HG02852 (cell line): ENCODE data around the gene KATNB1.
"Not testable (repeated sequence)": the region's sequence is repeated elsewhere in the genome, so short reads cannot be mapped to it uniquely, and the experiment has no call there.

Source experiments
- ATAC-seq: cut with Tn5 transposase; IDR thresholded peaks from one replicate; pipeline ENCODE4 v1.9.1; 2021; ENCODE audit warnings: mild to moderate bottlenecking, moderate library complexity; ENCODE audit not compliant: unreplicated experiment

Gene KATNB1

DNA sequence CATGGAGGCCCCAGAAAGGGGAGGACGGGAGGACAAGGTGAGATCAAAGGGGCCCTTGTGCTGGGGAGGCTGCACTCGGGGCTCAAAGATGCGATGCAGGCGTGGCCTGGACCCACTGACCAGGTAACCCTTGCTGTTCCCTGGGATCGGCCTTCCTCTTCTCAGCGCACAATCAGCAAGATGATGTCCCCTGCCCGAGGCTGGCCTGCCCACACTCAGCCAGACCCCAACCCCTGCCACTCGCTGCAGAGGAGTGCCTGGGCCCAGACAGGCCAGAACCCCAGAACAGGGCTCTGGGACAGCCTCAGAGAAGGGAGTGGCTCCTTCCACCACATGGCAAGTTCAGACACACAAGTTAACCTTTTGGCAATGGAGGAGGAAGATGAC, 51.9 kb downstream of the KATNB1 start:
- no peak for ATAC-seq

DNA sequence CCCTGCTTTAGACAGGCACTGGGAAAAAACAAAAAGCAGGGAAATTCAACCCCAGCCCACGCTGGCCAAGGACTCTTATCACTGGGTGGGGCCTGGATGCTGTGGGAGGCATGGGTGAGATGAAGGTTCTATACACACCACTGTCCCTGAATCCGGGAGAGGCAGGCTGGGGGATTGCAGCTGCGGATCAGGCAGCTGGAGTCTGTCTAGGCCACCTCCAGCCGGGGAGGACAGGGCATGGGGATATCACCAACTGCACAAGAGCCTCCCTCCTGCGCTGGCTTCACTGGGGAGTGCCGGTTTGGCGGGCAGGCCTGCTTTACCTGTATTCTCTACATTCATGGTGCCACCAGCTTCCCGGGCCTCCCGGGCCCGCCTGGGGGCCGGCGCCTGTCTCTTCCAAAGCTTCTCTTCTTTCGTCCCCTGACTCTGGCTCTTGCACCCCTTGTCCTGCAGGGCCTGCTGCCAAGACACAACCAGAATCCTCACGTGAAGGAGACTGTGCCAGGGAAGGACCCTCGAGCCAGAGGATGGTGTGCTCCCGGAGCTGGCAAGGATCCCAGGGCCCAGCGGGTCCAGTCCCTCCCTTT, 52.8 kb downstream of the KATNB1 start:
- ATAC-seq, result no peak

DNA sequence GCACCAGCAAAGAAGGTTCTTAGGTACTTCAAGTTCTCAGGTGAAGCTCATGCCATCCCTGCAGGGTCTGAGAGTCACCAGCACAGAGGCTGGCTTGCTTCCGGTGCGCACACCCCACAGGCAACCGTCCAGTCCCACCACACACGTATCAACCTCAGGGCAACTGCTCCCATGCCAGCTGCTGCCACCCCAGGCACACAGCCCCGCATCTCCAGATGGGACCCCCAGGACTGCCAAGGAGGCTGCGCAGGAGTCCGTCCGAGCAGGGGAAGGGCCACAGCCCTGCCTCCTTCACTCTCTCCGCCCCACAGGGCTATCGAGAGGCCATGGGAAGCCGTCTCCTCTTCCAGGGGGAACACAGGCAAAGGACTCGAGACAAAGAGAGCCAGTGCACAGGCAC, 53.4 kb downstream of the KATNB1 start:
- ATAC-seq, result no peak

DNA sequence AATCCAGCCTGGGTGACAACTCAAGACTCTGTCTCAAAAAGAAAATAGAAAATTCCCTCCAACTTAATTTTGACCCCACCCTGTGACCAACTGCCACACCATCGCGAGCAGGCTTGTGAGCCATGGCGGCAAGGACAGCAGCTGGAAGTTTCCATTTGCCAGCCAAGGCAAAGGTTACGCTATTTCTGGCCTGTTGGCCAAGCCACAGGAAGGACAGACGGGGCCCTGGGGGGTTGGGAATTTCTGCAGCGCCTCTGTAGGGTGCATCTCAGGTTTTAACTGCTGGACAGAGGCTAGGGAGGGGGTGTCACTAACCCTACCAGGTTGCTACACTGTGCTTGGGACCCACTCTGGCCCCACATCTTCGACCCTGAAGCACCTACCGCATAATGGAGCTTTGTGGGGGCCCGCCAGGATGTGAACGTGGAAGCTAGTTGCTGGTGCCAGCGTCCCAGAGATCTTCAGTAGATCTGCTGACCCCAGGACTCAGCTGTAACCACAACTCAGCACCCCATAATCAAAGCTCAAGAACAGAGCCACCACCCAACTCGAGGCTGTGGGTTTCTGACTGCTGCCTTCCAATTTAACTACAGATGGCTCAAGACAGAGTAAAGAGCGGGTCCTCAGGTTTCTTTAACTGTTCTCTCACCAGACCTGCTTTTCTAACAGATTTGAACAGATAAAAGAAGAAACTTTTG, 55.8 kb downstream of the KATNB1 start:
- no peak for ATAC-seq

DNA sequence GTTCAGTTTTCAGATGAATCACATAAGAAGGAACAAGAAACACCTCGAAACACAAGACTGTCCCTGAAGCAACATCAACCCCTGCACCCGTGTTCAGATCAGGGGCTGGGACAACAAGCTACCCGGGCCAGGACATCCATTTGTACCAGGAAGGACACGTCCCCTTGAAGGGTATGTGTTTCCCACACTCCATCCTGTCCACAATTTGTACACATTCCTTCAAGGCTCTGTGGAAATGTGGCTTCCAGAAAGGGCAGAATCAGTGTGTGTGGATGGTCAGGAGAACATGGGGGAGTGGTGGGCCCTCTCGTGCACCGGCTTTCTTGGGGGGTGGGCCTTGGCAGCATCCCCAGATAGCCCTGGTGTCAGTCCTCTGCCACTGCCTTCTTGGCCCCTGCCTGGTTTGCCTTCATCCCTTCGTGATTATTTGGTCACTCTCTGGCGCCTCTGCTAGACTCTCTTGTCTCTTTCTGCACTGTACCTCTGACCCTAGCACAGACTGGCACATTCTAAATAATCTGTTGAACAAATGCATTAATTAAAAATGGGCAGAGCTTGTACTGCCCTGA, 56.4 kb downstream of the KATNB1 start:
- no peak for ATAC-seq

DNA sequence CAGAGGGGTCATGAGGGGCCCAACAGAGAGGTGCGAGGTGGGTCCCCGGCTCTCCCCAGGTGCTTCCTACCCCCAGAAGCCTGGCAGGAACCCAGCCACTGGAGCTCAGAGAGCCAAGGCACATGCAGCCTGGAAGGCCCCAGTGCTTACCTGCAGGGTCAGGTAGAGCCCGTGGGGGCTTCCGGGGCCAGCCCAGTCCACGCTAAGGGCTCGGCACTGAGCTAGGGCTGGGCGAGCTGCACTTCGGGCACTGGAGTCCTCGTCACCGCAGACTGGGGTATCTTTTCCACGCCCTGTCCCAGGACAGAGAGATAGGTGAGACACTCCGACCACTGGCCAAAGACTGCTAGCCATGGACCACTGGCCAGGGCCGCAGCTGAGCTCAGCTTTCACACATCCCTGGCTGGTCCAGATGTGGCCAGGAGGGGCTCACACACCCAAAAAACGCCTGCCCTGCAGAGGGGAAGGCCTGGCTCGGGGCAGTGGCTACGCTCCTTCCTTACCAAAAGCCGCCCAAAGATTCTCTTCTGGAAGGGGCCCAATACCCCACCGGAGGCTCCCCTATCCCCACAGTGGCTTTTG, 59.4 kb downstream of the KATNB1 start:
- no peak for ATAC-seq

DNA sequence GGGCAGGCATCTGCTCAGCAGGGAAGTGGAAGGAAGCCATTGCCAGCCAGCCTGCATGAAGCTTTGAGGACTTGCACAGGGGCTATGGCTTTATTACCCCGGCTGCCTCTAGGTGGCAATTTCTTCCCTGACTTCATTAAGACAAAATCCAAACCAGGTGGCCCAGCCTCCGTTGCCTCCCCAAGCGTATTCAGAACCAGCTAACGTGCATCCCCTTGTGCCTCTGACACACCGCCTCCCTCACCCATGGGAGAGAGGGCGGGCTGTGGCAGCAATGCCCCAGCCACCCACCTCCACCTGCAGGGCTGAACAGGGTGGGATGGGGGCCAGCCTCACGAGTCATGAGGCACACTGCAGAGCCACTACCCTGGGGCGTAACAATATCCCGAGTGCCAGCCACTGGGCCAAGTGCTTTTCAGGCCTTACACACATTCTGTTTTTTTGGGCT, 59.9 kb downstream of the KATNB1 start:
- ATAC-seq, result no peak

DNA sequence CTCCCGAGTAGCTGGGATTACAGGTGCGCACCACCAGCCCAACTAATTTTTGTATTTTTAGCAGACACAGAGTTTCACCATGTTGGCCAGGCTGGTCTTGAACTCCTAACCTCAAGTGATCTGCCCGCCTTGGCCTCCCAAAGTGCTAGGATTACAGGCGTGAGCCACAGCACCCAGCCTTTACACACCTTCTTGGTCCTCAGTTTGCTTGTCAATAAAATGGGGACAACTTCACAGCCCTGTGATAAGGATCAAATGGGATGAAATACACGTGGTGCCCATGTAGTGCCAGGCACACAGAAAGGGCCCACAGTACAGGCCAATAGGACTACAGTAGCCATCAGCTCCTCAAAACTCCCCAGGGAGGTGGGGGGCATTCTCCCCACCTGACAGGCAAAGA, 60.4 kb downstream of the KATNB1 start:
- not testable (repeated sequence) for ATAC-seq

DNA sequence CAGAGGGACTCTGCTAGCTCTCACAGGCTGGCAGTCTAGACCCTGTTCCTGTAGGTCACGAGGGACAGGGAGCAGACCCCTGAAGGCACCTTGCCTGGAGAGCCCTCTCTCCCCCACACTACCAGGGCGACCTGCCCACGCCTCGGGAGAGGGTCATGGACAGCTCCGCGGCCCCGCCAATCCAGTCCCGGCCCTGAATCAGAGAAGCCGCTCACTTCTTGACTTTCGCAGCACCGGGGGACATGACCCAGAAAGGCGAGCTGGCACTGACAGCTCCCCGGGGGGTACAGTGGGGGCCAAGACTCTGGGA, 61.6 kb downstream of the KATNB1 start:
- ATAC-seq, result no peak

DNA sequence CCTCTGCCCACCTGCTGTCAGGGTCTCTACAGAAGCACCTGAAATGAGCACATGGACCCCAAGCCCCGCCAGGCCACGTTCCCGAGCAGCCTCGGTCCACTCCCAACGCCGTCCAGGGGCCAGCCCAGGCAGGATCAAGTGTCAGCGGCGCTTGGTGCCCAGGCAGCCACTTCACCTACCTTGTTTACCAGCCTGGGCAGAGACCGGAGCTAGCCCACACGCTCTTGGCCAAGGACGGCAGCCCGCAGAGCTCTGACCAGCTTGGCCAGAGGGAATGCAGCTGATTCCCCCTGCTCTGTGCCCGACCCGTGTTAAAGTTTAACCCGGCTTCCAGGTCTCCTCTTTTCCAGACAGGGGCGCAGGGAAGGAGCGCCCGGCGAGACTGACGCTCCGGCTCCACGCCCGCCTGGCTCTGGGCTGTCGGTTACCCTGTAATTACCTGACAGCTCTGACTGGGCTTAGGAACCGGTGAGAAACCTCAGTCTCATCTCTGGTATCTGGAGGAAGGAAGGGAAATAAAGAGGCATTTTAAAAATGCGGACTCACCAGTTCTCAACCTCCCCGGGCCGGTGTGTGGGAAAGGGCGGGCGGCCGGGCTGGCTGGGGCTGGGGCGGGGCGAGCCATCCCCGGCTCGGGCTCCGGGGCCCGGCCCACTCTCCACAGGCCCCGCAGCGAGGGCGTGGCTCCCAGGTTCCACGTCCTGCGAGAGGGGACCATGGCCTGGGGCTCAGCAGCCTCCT, 62.1 kb downstream of the KATNB1 start:
- ATAC-seq, result no peak

DNA sequence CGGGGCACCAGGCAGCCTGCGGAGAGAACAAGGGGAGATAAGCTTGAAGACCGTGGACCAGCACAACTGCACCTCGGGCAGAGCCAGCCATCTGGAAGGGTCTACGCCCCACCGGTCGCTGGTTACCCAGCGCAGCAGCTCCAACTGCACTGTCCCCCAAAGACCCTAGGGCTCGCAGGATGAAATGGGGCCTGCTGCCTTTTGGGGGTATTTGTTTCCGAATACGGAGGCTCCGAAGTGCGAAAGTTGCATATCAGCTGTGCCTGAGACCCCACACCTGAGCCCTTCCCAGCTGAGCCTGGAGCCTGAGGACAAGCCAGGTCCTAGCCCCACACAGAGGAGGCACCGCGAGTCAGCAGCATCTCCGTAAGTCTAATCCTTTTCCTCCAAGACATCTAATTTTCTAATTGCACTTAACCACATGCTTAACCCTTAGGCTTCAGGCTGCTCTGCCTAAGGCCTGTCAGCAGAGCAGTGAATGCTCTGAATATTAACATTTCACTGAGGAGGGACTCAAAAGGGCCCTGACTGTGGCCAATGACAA, 62.8 kb downstream of the KATNB1 start:
- ATAC-seq, result no peak

DNA sequence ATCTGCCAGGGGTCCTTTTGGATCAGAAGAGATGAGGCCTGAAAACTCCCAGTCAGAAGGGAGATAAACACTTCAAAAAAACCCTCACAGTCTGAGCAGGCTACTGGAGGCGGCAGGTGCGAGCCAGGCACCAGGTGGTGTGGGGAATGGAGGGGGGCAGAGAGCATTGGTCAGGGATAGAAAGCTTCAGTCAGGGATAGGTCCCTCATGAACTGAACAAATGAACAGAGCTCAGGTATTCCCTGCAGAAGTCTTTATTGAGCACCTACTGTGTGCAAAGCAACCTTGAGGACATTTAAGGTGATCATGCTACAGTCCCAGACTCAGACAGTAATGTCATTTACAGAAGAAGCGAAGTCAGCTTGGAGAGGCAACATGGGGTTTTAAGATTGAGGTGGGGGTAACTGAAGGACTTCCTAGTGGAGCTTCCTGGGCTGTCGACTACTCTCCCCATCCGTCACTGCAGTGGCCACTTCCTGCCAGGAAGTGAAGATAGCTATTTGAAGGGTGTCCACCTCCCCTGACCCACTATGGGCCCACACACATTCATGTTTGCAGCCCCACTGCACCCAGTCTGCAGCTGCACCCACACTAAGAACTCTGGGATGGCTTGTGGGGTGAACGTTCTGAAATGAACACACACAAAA, 63.5 kb downstream of the KATNB1 start:
- no peak for ATAC-seq

DNA sequence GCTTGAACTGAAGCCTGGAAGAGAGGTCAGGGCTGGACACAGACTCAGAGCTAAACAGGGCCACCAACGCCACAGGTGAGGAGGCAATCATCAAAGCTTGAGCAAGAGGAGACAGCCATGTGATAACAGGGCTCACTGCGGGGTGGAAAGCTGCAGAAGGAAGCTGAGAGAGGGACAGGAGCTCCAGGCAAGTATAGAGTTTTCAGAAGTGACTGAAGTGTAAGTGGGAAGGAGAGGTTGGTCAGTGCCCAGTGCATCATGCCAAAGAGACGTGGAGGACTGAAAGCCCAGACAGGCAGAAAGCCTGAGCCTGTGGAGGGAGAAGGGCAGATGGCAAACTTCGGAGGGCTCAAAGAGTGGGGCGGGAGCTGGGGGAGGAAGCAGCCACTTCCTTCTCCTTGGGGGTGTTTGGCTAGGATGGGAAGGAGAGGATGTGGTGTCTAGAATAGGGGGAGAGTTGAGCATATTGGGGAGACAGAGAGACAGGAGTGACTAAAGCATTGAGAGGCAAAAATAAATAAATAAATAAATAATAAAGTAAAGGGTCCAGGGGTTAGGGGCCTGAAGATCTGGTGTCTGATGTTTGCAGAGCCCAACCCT, 64.1 kb downstream of the KATNB1 start:
- no peak for ATAC-seq

DNA sequence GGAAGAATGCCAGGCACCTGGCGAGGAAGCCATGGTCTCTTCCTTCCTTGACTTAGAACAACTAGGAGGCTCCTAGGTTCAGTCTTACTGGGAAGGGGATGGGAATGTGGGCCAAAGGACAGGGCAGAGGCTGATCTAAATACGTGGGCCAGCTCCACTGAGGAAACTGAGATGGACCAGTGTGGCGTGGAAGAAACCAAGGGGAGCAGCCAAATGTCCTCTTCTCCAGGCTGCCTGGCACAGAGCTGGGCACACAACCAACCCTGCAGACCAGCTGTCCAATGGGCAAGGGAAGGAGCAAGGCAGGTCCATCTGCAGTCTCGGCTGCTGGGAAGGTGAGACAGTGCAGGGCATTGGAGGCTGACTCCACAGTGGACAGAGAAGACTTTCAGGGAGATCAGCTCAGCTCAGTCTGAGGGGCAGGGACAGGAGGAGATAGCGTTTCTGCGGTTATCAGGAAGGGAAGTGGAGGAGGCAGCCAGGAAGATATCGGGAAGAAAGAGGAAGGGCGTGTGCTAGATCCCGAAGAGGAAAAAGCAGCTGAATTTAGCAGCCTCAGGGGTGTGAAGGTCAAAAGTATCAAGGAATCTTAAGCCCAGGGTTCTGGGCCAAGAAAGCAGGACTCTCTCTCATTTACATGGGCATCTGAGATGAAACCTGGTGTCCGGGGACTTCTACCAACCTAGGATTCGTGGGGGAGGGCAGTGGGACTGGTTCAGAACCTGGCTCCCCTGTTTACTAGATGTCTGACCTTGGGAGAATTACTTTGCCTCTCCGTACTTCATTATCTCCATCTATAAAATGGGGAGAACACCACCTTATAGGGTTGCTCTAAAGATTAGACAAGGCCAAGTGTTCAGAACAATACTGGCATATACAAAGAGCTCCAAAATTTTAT, 64.9 kb downstream of the KATNB1 start:
- ATAC-seq, result no peak

DNA sequence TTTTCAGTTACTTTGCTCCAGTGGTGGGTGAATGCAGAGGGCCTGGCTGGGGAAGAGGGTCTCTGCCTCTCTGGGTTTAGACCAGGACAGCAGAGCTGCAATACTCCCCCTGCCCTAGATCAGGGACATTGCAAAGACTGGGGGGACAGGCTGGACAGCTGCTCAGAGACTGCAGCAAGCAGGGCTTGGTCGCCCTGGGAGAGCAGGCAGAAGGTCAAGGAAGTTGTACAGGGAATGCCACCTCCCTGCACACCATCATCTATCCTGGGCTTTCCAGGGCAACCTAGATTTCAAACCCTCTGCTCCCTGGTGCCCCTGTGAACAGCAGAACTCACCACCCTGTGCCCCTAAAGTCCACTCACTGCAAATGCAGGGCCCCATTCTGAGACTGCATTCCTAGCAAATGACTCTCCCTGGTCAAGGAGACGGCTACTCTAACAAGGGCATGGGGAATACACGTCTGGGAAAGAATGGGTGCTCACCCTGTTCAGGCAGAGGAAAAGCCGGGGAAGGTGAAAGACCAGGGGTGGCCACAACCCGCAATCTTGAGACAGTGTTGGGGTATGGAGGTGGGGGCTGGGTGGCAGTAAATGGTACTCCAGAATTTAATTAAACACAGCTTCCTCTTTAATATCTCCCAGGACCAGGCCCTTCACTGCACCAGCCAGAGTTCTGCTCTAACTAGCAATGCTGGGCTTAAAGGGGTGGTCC, 65.7 kb downstream of the KATNB1 start:
- ATAC-seq, result no peak

DNA sequence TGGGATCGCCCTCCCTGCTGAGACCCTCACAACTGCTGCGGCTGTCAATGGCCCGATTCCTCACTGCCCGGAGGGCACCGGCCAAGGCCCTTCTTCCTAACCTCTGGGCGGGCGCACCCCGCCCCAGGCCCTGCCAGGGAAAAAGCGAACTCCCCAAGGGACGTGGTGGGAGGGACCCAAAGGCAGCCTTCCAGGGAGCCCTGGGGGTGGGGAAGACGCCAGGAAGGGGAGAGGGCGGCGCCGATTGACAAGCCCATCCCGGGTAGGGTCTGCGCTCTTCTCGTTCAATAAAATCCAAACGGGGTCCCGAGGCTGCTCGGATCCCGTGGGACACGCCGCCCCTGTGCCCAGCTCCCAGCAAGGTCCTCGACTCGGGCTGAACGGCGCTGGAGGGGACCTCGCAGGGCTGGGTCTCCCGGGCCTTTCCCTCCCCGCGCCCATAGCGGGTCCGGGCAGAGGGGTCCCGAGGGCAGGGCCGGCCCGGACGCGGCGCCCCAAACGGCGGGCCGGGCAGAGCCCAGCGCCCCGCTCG, 66.3 kb downstream of the KATNB1 start:
- ATAC-seq, result no peak

DNA sequence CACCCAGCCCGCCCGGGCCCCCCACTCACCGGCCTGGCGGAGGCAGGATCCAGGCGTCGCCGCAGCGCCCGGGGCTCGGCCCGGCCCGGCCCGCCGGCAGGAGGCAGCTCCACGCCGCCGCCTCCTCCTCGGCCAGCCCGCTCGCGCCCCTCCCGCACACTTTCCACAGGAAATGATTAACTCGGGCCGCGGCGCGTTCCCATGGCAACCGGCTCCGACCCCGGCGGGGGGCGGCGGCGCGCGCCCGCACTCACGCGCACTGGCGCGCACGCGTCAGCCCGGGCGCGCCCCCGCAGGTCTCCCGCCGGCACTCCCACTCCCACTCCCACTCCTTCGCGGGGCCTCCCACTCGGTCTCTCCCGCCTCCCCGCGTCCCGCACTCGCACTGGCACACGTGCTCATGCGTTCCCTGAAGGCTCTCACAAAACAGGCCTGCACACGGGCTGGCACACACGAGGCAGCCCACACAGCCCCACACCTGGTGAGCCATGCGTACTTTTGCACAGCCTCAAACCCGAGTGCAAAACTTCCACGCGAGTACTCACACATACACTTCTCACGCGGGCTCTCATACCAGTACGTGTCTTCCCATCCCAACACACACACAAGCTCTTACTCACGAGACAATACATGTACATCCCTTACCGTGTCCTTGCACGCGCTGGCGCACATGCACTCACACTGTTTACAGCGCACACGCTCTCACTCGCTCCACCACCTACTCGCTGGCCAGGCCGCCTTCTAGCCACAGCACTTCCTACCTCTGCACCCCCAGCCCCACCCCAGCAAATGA, 67.0 kb downstream of the KATNB1 start, which contains the start of gene KIFC3:
KIFC3 (minus strand) TSS at position 151 of the 793 bp plus-strand sequence. CDS start 4,248 bp downstream, outside the sequence.
- no peak for ATAC-seq
